B cell (primary cell): ENCODE data around the gene PNPLA3. TPM values are rescaled to one million over a fixed set of nuclear protein-coding genes. Genes with fewer than 3 reads are reported as not detected.

ENCODE experiments used
- ATAC-seq: fragments of 200-7000 bp; cut with Tn5 transposase; one replicate; pipeline ENCODE4 v1.10.0; 2021; ENCODE audit warnings: low read depth, mild to moderate bottlenecking, moderate number of reproducible peaks, moderate library complexity
- CTCF ChIA-PET: fragments of 350-600 bp; sonication (Branson Sonifier 250); formaldehyde crosslinking; loops from one replicate; lab custom pipeline; 2021; ENCODE audit warnings: antibody characterized with exemption, inconsistent platforms; lab: Charles Lee
- POLR2A ChIA-PET: fragments of 350-600 bp; sonication (Branson Sonifier 250); formaldehyde crosslinking; loops from one replicate; lab custom pipeline; 2021; ENCODE audit warnings: antibody characterized with exemption; lab: Charles Lee
- DNase-seq: peaks from one replicate; pipeline ENCODE4 v3.0.0; 2013
- H2AFZ ChIP-seq: 2 replicates; pipeline ENCODE4 v1.6.1; 2012; ENCODE audit warnings: mild to moderate bottlenecking, low read depth, low read length; ENCODE audit not compliant: insufficient read depth, poor library complexity, severe bottlenecking
- H3K27ac ChIP-seq, 2 donors: 1 replicate in 1 of 2; 2 replicates in 1 of 2; pipeline ENCODE4 v1.5.1; 2012 to 2013; ENCODE audit warnings: low read length in 2 of 2, mild to moderate bottlenecking in 2 of 2, moderate library complexity in 1 of 2
- H3K27me3 ChIP-seq, 4 experiments: fragments of 200-600 bp in 1 of 4; sonication (generic) in 1 of 4; replicated peaks in 1 of 4; 1 replicate in 2 of 4; 2 replicates in 2 of 4; pipeline versions ENCODE4 v1.6.1 to v1.7.0; 2013 to 2016; ENCODE audit warnings: low read length in 3 of 4, mild to moderate bottlenecking in 2 of 4, mixed read lengths in 1 of 4, moderate library complexity in 1 of 4; ENCODE audit not compliant: insufficient read depth in 4 of 4, control insufficient read depth in 3 of 4; ENCODE audit errors: control extremely low read depth in 1 of 4
- H3K36me3 ChIP-seq, 2 experiments: replicated peaks in 1 of 2; 1 replicate in 1 of 2; 2 replicates in 1 of 2; pipeline versions ENCODE4 v1.6.1 to v1.7.1; 2013; ENCODE audit warnings: low read length in 1 of 2; ENCODE audit not compliant: insufficient read depth in 2 of 2, control insufficient read depth in 1 of 2; ENCODE audit errors: control extremely low read depth in 1 of 2, extremely low read depth in 1 of 2
- H3K4me1 ChIP-seq, 2 donors: fragments of 200-600 bp in 1 of 2; sonication (generic) in 1 of 2; 1 replicate in 1 of 2; 2 replicates in 1 of 2; pipeline versions ENCODE4 v1.5.1 to v1.6.1; 2013 to 2017; ENCODE audit warnings: low read length in 2 of 2; ENCODE audit not compliant: control insufficient read depth in 2 of 2, insufficient read depth in 2 of 2
- H3K4me2 ChIP-seq: replicated peaks from 2 replicates; pipeline ENCODE3; 2012; ENCODE audit warnings: mild to moderate bottlenecking, low read depth, low read length; ENCODE audit not compliant: poor library complexity, severe bottlenecking
- H3K4me3 ChIP-seq, 5 experiments: fragments of 200-600 bp in 1 of 5; sonication (generic) in 1 of 5; 1 replicate in 3 of 5; 2 replicates in 2 of 5; pipeline versions ENCODE4 v1.5.1 to v1.7.0; 2011 to 2016; ENCODE audit warnings: low read length in 4 of 5, mild to moderate bottlenecking in 4 of 5, low read depth in 2 of 5, control low read depth in 1 of 5, moderate library complexity in 1 of 5; ENCODE audit not compliant: insufficient read depth in 1 of 5; ENCODE audit errors: control extremely low read depth in 1 of 5, extremely low read depth in 1 of 5
- H3K79me2 ChIP-seq: fragments of 200-600 bp; sonication (generic); one replicate; pipeline ENCODE4 v1.6.0; 2016; ENCODE audit warnings: low read length; ENCODE audit not compliant: control insufficient read depth, insufficient read depth
- H3K9ac ChIP-seq: fragments of 200-600 bp; sonication (generic); 2 replicates; pipeline ENCODE4 v1.6.1; 2017; ENCODE audit warnings: mild to moderate bottlenecking, low read length, moderate library complexity
- H3K9me3 ChIP-seq, 3 donors: one replicate each; pipeline versions ENCODE4 v1.6.1 to v1.7.1; 2013; ENCODE audit warnings: low read length in 2 of 3; ENCODE audit not compliant: control insufficient read depth in 2 of 3, insufficient read depth in 1 of 3; ENCODE audit errors: control extremely low read depth in 1 of 3
- H4K20me1 ChIP-seq: 2 replicates; pipeline ENCODE4 v1.6.0; 2012; ENCODE audit warnings: mild to moderate bottlenecking, low read length; ENCODE audit not compliant: insufficient read depth, control insufficient read depth, poor library complexity, severe bottlenecking
- H3K27ac Mint-ChIP-seq: one replicate; pipeline ENCODE4 v1.8.0; 2021; ENCODE audit warnings: mixed read lengths
- H3K27me3 Mint-ChIP-seq: one replicate; pipeline ENCODE4 v1.8.0; 2021; ENCODE audit warnings: mixed read lengths
- H3K4me1 Mint-ChIP-seq: one replicate; pipeline ENCODE4 v1.8.0; 2021; ENCODE audit warnings: mixed read lengths
- H3K4me3 Mint-ChIP-seq: one replicate; pipeline ENCODE4 v1.8.0; 2021; ENCODE audit warnings: mixed read lengths
- H3K9me3 Mint-ChIP-seq: one replicate; pipeline ENCODE4 v1.8.0; 2022; ENCODE audit warnings: mixed read lengths; ENCODE audit not compliant: insufficient read depth
- EZH2 ChIP-seq: IDR thresholded peaks from 2 replicates; pipeline ENCODE4 v1.6.1; 2012; ENCODE audit warnings: borderline replicate concordance, low read depth, mild to moderate bottlenecking, moderate library complexity, low read length; ENCODE audit not compliant: insufficient read depth, poor library complexity, severe bottlenecking
- WGBS: methylation state at CpG from one replicate; pipeline ENCODE4 v1.1.5; 2013; ENCODE audit warnings: missing lambda C conversion rate; ENCODE audit not compliant: insufficient coverage; 5-methylcytosine and 5-hydroxymethylcytosine counted together
- intact Hi-C: fragments of 100-400 bp; cut with micrococcal nuclease; formaldehyde crosslinking; loops from one replicate; pipeline ENCODE4 v1.10.0; 2022
- polyA plus RNA-seq: library from polyadenylated mRNA; depleted of rRNA; stranded (reverse); fragments of >200 nt; gene quantifications from 2 replicates; pipeline ENCODE4 v1.2.3, GENCODE V29; 2012
- total RNA-seq, 2 donors: library from RNA; stranded (reverse); fragments of 120-200 nt in 1 of 2; gene quantifications; 1 replicate in 1 of 2; 2 replicates in 1 of 2; pipeline versions ENCODE4 v1.2.3 to v1.2.4, GENCODE V29; 2013 to 2022
- TF ChIP-seq, protein P1 (sequence below): fragments of 200-600 bp; IDR thresholded peaks from one replicate; pipeline ENCODE4 v1.8.0; 2022; ENCODE audit warnings: antibody characterized with exemption, mild to moderate bottlenecking

Gene PNPLA3
- total and polyA plus RNA-seq, 2 donors (not counting 1 experiment from before 2014, with no cell fraction given), result 0.15 TPM; not detected in 1

DNA sequence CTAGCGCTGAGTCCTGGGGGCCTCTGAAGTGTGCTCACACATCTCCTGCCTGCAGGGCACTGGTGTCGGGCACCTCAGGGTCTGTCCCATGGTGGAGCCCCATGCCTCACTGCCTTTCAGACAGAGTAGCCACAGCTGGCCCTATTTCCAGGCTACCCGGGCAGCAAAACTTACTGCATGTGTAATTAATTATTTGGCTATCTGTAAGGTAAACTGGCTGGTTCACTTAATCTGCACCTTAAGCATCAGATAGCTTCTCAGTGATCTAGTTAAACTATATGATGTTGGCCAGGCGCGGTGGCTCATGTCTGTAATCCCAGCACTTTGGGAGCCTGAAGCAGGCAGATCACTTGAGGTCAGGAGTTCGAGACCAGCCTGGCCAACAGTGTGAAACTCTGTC, 5.3 kb downstream of the PNPLA3 start:
- intact Hi-C loops, result no loop called here
- no peak overlapping the region for H3K4me3 ChIP-seq

GRCh38 chr22:43931771-43932170, 8.2 kb downstream of the PNPLA3 start:
- Histone ChIP-seq H3K9ac (no peak overlapping the region), H3K4me2 (no peak overlapping the region), H3K4me3 (no peak overlapping the region), H3K27me3 (peaks cover 0 to 3% (median under 1%) of the 10 kb centered on the region in 4 experiments), H3K36me3 (no peaks in the 10 kb centered on the region), H3K27ac (no peak overlapping the region), H2AFZ (no peak overlapping the region), H3K9me3 (no peaks in the 10 kb centered on the region), H3K4me1 (no peaks in the 10 kb centered on the region), H3K79me2 (no peaks in the 10 kb centered on the region), H4K20me1 (no peaks in the 10 kb centered on the region)
- H3K27ac Mint-ChIP-seq, result no peak overlapping the region
- ATAC-seq, result no peak
- CTCF ChIA-PET, result no interaction called here
- H3K9me3 Mint-ChIP-seq, result no peaks in the 10 kb centered on the region
- POLR2A ChIA-PET, result no interaction called here
- WGBS, result 90% methylated on average over 4 of the region's 4 CpGs
- TF ChIP-seq EZH2, result no peak
- TF ChIP-seq, protein P1, sequence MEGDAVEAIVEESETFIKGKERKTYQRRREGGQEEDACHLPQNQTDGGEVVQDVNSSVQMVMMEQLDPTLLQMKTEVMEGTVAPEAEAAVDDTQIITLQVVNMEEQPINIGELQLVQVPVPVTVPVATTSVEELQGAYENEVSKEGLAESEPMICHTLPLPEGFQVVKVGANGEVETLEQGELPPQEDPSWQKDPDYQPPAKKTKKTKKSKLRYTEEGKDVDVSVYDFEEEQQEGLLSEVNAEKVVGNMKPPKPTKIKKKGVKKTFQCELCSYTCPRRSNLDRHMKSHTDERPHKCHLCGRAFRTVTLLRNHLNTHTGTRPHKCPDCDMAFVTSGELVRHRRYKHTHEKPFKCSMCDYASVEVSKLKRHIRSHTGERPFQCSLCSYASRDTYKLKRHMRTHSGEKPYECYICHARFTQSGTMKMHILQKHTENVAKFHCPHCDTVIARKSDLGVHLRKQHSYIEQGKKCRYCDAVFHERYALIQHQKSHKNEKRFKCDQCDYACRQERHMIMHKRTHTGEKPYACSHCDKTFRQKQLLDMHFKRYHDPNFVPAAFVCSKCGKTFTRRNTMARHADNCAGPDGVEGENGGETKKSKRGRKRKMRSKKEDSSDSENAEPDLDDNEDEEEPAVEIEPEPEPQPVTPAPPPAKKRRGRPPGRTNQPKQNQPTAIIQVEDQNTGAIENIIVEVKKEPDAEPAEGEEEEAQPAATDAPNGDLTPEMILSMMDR, result no peak
- peaks cover 46% of the 10 kb centered on the region for H3K27me3 Mint-ChIP-seq
- no peak for DNase-seq
- H3K4me3 Mint-ChIP-seq, result no peak overlapping the region
- no peaks in the 10 kb centered on the region for H3K4me1 Mint-ChIP-seq
- intact Hi-C loops, result no loop called here

More for the DNA sequence above, 5.3 kb downstream of the PNPLA3 start:
- Histone ChIP-seq H3K4me1 (peaks cover 4 to 5% of the 10 kb centered on the region in 2 donors), H2AFZ (no peak overlapping the region), H3K36me3 (no peaks in the 10 kb centered on the region), H3K79me2 (no peaks in the 10 kb centered on the region), H3K27me3 (peaks cover 0 to 16% (median 8%) of the 10 kb centered on the region in 4 experiments), H4K20me1 (no peaks in the 10 kb centered on the region), H3K9ac (no peak overlapping the region), H3K9me3 (peaks cover 0 to 14% (median 0%) of the 10 kb centered on the region in 3 donors), H3K27ac (no peak overlapping the region), H3K4me2 (no peak overlapping the region)
- no peak overlapping the region for H3K4me3 Mint-ChIP-seq
- DNase-seq (no peak), ATAC-seq (no peak)
- ChIA-PET POLR2A (no interaction called here), CTCF (no interaction called here)
- TF ChIP-seq, protein P1, result no peak
- TF ChIP-seq EZH2, result no peak
- 80% methylated on average over 6 of the region's 6 CpGs for WGBS
- H3K4me1 Mint-ChIP-seq, result peaks cover under 1% of the 10 kb centered on the region
- no peaks in the 10 kb centered on the region for H3K9me3 Mint-ChIP-seq
- no peak overlapping the region for H3K27ac Mint-ChIP-seq
- H3K27me3 Mint-ChIP-seq, result peaks cover 38% of the 10 kb centered on the region
